GM23338 (cell line): ENCODE results near the gene DSCAML1.

ENCODE experiments used
- CREB1 ChIP-seq: fragments of 250-450 bp; sonication (Bioruptor Pico); IDR thresholded peaks from 2 replicates; pipeline ENCODE4 v1.5.0; 2020; ENCODE audit warnings: low read depth, mild to moderate bottlenecking, moderate library complexity
- CTCF ChIP-seq, 2 experiments: fragments of 200-600 bp in 1 of 2; sonication (generic) in 1 of 2; conservative IDR thresholded peaks; 2 replicates each; pipeline versions ENCODE4 v1.5.1 to v1.6.1; 2016 to 2017; ENCODE audit warnings: antibody characterized with exemption in 2 of 2, low read depth in 2 of 2, mild to moderate bottlenecking in 2 of 2, moderate library complexity in 1 of 2
- EZH2 ChIP-seq: fragments of 200-600 bp; sonication (generic); IDR thresholded peaks from one replicate; pipeline ENCODE4 v1.8.0; 2017; ENCODE audit warnings: antibody characterized with exemption, mild to moderate bottlenecking, low read depth; ENCODE audit not compliant: unreplicated experiment
- JUNB ChIP-seq: IDR thresholded peaks from one replicate; pipeline ENCODE4 v1.6.1; 2016; ENCODE audit warnings: antibody characterized with exemption; ENCODE audit not compliant: unreplicated experiment
- POLR2AphosphoS5 ChIP-seq: IDR thresholded peaks from 2 replicates; pipeline ENCODE4 v1.6.1; 2016; ENCODE audit warnings: antibody characterized with exemption, low read depth
- TF ChIP-seq, protein P1 (sequence below): IDR thresholded peaks from one replicate; pipeline ENCODE4 v1.6.1; 2018; ENCODE audit warnings: antibody characterized with exemption; ENCODE audit not compliant: unreplicated experiment

DNA sequence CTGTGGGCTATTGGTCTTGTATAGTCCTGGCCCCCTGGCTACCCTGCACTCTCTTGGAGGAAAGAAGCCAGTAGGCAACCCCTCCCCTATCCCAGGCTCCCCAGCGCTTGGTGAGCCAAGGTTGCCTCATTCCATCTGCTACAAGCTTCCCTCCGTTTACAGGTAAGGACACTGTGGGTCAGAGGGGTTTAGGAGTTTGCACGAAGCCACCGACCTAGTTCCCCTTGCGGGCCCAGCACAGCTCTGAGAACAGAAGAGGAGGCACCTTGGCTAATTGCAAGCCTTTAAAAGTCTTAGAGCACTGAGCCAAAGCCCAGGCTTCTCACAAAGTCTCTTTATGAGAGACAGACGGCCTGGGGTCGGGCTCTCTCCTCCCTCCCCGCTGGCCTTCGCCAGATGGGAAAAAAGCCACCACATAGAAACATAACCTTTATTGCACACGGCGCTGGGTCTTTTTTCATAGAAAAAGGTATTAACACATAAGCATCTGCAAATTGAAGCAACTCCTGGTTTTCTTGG, 369.6 kb downstream of the DSCAML1 start:
- TF ChIP-seq CREB1 (CRISPR knock-in tag): no peak
- TF ChIP-seq CTCF (conservative IDR thresholded peaks at IDR 0.05; ENCODE audit: low read depth in 2 of 2): no peak
- TF ChIP-seq EZH2: no peak
- TF ChIP-seq POLR2AphosphoS5: no peak
- TF ChIP-seq, protein P1, sequence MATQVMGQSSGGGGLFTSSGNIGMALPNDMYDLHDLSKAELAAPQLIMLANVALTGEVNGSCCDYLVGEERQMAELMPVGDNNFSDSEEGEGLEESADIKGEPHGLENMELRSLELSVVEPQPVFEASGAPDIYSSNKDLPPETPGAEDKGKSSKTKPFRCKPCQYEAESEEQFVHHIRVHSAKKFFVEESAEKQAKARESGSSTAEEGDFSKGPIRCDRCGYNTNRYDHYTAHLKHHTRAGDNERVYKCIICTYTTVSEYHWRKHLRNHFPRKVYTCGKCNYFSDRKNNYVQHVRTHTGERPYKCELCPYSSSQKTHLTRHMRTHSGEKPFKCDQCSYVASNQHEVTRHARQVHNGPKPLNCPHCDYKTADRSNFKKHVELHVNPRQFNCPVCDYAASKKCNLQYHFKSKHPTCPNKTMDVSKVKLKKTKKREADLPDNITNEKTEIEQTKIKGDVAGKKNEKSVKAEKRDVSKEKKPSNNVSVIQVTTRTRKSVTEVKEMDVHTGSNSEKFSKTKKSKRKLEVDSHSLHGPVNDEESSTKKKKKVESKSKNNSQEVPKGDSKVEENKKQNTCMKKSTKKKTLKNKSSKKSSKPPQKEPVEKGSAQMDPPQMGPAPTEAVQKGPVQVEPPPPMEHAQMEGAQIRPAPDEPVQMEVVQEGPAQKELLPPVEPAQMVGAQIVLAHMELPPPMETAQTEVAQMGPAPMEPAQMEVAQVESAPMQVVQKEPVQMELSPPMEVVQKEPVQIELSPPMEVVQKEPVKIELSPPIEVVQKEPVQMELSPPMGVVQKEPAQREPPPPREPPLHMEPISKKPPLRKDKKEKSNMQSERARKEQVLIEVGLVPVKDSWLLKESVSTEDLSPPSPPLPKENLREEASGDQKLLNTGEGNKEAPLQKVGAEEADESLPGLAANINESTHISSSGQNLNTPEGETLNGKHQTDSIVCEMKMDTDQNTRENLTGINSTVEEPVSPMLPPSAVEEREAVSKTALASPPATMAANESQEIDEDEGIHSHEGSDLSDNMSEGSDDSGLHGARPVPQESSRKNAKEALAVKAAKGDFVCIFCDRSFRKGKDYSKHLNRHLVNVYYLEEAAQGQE: no peak
- no peak for TF ChIP-seq JUNB
